Stimulated activated CD4-positive, alpha-beta T cell treated with anti-CD3 and anti-CD28 coated beads, Interleukin-1b, Interleukin-23, amount 100 ng/mL, for 24 hours (primary cell): ENCODE data around the gene SLC22A24.
"Not testable (repeated sequence)": the region's sequence is repeated elsewhere in the genome, so short reads cannot be mapped to it uniquely, and the experiment has no call there.

Experiments used
- DNase-seq, 4 experiments: peaks; one replicate each; pipeline ENCODE4 v3.0.0-alpha.2; 2020; ENCODE audit warnings: low read depth in 4 of 4, low spot score in 1 of 4

The SLC22A24 gene, protein sequence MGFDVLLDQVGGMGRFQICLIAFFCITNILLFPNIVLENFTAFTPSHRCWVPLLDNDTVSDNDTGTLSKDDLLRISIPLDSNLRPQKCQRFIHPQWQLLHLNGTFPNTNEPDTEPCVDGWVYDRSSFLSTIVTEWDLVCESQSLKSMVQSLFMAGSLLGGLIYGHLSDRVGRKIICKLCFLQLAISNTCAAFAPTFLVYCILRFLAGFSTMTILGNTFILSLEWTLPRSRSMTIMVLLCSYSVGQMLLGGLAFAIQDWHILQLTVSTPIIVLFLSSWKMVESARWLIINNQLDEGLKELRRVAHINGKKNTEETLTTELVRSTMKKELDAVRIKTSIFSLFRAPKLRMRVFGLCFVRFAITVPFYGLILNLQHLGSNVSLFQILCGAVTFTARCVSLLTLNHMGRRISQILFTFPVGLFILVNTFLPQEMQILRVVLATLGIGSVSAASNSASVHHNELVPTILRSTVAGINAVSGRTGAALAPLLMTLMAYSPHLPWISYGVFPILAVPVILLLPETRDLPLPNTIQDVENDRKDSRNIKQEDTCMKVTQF

GRCh38 chr11:63144121-63144520 lies at the start of gene SLC22A24:
TSS of gene SLC22A24 (minus strand) at chr11:63144221. CDS start at chr11:63143779, 442 bp downstream.
- DNase-seq: no peak

- no peak for DNase-seq
Observed at GRCh38 chr11:63180536-63180935, 36.5 kb upstream of the SLC22A24 start.

GRCh38 chr11:63179432-63180041 lies 35.5 kb upstream of the SLC22A24 start:
- no peak for DNase-seq

DNA sequence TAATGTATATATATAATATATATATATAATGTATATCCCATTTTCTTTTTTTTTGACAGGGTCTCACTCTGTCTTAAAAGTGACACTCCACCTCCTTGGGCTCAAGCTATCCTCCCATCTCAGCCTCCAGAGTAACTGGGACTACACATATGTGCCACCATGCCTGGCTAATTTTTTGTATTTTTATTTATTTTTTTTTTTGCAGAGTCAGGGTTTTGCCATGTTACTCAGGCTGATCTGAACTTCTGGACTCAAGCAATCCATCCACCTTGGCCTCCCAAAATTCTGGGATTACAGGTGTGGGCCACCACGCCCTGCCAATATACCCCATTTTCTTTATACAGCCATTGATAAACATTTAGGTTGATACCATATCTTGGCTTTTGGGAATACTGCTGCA lies 33.9 kb upstream of the SLC22A24 start:
- no peak for DNase-seq

- no peak for DNase-seq
Observed at GRCh38 chr11:63165706-63166310, 21.8 kb upstream of the SLC22A24 start.

GRCh38 chr11:63155794-63156193 lies 11.8 kb upstream of the SLC22A24 start:
- DNase-seq: no peak

- DNase-seq: no peak
Observed at GRCh38 chr11:63146581-63146980, 2.6 kb upstream of the SLC22A24 start.

- no peak for DNase-seq
Observed at GRCh38 chr11:63142459-63142858, 1.6 kb downstream of the SLC22A24 start.

GRCh38 chr11:63132985-63133775 lies 10.8 kb downstream of the SLC22A24 start:
- DNase-seq: no peak

- no peak for DNase-seq
Observed at GRCh38 chr11:63099555-63099954, 44.5 kb downstream of the SLC22A24 start.

- no peak for DNase-seq
Observed at GRCh38 chr11:63080682-63081081, 63.3 kb downstream of the SLC22A24 start.

DNA sequence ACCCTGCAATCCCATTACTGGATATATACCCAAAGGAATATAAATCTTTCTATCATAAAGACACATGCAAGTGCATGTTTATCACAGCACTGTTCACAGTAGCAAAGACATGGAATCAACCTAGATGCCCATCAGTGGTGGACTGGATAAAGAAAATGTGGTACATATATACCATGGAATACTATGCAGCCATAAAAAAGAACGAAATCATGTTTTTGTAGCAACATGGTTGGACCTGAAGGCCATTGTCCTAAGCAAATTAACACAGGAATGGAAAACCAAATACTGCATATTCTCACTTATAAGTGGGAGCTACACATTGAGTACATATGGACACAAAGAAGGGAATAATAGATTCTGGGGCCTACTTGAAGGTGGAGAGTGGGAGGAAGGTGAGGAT lies 97.8 kb downstream of the SLC22A24 start:
- DNase-seq: not testable (repeated sequence)

- DNase-seq: no peak
Observed at GRCh38 chr11:63042596-63042995, 101.4 kb downstream of the SLC22A24 start.

GRCh38 chr11:63032457-63032856 lies 111.6 kb downstream of the SLC22A24 start:
- no peak for DNase-seq
